Adrenal gland (tissue), 12 donors: ENCODE results near the gene ADAMTS16. TPM values are rescaled to one million over a fixed set of nuclear protein-coding genes. Genes with fewer than 3 reads are reported as not detected.
"Not testable (repeated sequence)": the region's sequence is repeated elsewhere in the genome, so short reads cannot be mapped to it uniquely, and the experiment has no call there.

Source experiments
- DNase-seq, 7 donors: peaks; one replicate each; pipeline ENCODE4 v3.0.0-alpha.2; 2019 to 2020
- H3K27ac ChIP-seq, 5 donors: fragments of 200-600 bp; sonication (generic) in 4 of 5; 1 replicate in 3 of 5; 2 replicates in 2 of 5; pipeline versions ENCODE4 v1.5.1 to v1.8.0; 2016 to 2020; ENCODE audit warnings: mild to moderate bottlenecking in 1 of 5
- H3K27me3 ChIP-seq: fragments of 200-600 bp; 2 replicates; pipeline ENCODE4 v1.8.0; 2021
- H3K36me3 ChIP-seq, 2 donors: fragments of 200-600 bp; replicated peaks in 1 of 2; 1 replicate in 1 of 2; 2 replicates in 1 of 2; pipeline versions ENCODE4 v1.5.1 to v1.8.0; 2018 to 2022
- H3K4me1 ChIP-seq, 2 donors: fragments of 200-600 bp; replicated peaks in 1 of 2; 1 replicate in 1 of 2; 2 replicates in 1 of 2; pipeline versions ENCODE4 v1.5.1 to v1.8.0; 2018 to 2021
- H3K4me3 ChIP-seq, 4 donors: fragments of 200-600 bp; sonication (generic) in 3 of 4; one replicate each; pipeline ENCODE4 v1.5.1; 2016 to 2018
- H3K9me3 ChIP-seq, 3 donors: fragments of 200-600 bp; sonication (generic) in 1 of 3; replicated peaks in 1 of 3; 1 replicate in 2 of 3; 2 replicates in 1 of 3; pipeline versions ENCODE4 v1.5.1 to v1.8.0; 2016 to 2021
- CTCF ChIP-seq, 6 experiments: fragments of 450-650 bp in 4 of 6; fragments of 200-600 bp in 2 of 6; sonication (generic) in 1 of 6; IDR thresholded peaks; 1 replicate in 5 of 6; 2 replicates in 1 of 6; pipeline versions ENCODE4 v1.5.1 to v1.8.0; 2016 to 2021; ENCODE audit warnings: antibody characterized with exemption in 6 of 6, mild to moderate bottlenecking in 2 of 6, moderate library complexity in 1 of 6
- POLR2A ChIP-seq, 2 donors: fragments of 450-650 bp; IDR thresholded peaks; one replicate each; pipeline ENCODE4 v1.6.1; 2017; ENCODE audit warnings: antibody characterized with exemption in 2 of 2, mild to moderate bottlenecking in 2 of 2, moderate library complexity in 1 of 2
- WGBS, 4 donors: extraction: QIAGEN DNeasy Blood & Tissue Kit in 2 of 4; methylation state at CpG; one replicate each; pipeline versions ENCODE4 v1.1.5 to v1.1.7; 2013 to 2017; 5-methylcytosine and 5-hydroxymethylcytosine counted together
- intact Hi-C, 2 donors: fragments of 100-400 bp; cut with DNase I; formaldehyde crosslinking; loops; one replicate each; pipeline versions ENCODE4 v1.14.1 to v1.15.0; 2022 to 2023
- polyA plus RNA-seq, 3 donors: library from polyadenylated mRNA; stranded (reverse); fragments of 200-250 nt in 2 of 3; fragments of 350-450 nt in 1 of 3; fragmentation: Illumina TruSeq in 1 of 3; extraction: RNeasy Lipid Tissue Mini Kit (QIAGEN cat#74804) in 1 of 3; gene quantifications; one replicate each; pipeline ENCODE4 v1.2.3, GENCODE V29; 2013 to 2014
- total RNA-seq, 9 donors: library from RNA; depleted of rRNA in 4 of 9; stranded (reverse); fragments of >200 nt in 4 of 9; fragments of 120-200 nt in 1 of 9; fragmentation: NEBNext Ultra II Directional in 1 of 9; extraction: Animal tissue kit (Norgen Biotek cat#: 25700) in 1 of 9; gene quantifications; one replicate each; pipeline versions ENCODE4 v1.1.0 to v1.2.4, GENCODE V29; 2013 to 2023
- donor health status: healthy with polysubstance abuse.
- donor health status: Bipolar disorder and iron deficiency.
- donor health status: DM: yes; HTN: yes; CAD: no.
- donor health status: DM: no; HTN: no; CAD: no.
- donor health status: DM: no; HTN: no; CAD: no.
- donor health status: DM: yes; HTN: yes; CAD: no.

Gene ADAMTS16
- total and polyA plus RNA-seq, 12 donors = 0.07 to 3.7 (median 0.19) TPM; not detected in 8

- intact Hi-C loops = loop anchor here in 1 of 2 donors (5.0 kb wide), 1 partner anchor 260 kb away; no protein-coding TSS in a partner anchor
- Histone ChIP-seq H3K27me3 (no peaks in the 10 kb centered on the region), H3K9me3 (no peaks in the 10 kb centered on the region), H3K36me3 (no peaks in the 10 kb centered on the region), H3K27ac (no peak overlapping the region), H3K4me3 (no peak overlapping the region), H3K4me1 (no peaks in the 10 kb centered on the region)
- DNase-seq = no peak
- TF ChIP-seq POLR2A (IDR thresholded peaks at IDR 0.05) = no peak
- TF ChIP-seq CTCF (IDR thresholded peaks at IDR 0.05) = no peak
- 81 to 93% (median 83%) methylated on average over 8 to 15 of the region's 15 CpGs for WGBS, 4 donors
These were observed 7.3 kb upstream of the ADAMTS16 start for GRCh38 chr5:5132693-5133295.

- H3K36me3 ChIP-seq = no peaks in the 10 kb centered on the region
- intact Hi-C loops = loop anchor here in 1 of 2 donors (5.0 kb wide), 1 partner anchor 262 kb away; no protein-coding TSS in a partner anchor
- no peaks in the 10 kb centered on the region for H3K9me3 ChIP-seq
- H3K4me1 ChIP-seq = no peaks in the 10 kb centered on the region
- H3K27ac ChIP-seq = no peak overlapping the region
- peaks cover 1% of the 10 kb centered on the region for H3K27me3 ChIP-seq
- TF ChIP-seq POLR2A (IDR thresholded peaks at IDR 0.05) (no peak), CTCF (IDR thresholded peaks at IDR 0.05) (no peak)
- no peak overlapping the region for H3K4me3 ChIP-seq
- no peak for DNase-seq
- WGBS, 4 donors = 92 to 97% (median 96%) methylated on average over 9 of the region's 9 CpGs
These were observed 6.0 kb upstream of the ADAMTS16 start for GRCh38 chr5:5134107-5134506.

GRCh38 chr5:5135957-5136676, 4.0 kb upstream of the ADAMTS16 start:
- TF ChIP-seq POLR2A (IDR thresholded peaks at IDR 0.05) (no peak), CTCF (IDR thresholded peaks at IDR 0.05) (no peak)

GRCh38 chr5:5137851-5138250, 2.3 kb upstream of the ADAMTS16 start:
- H3K4me3 ChIP-seq, H3K4me1 ChIP-seq, H3K27ac ChIP-seq, H3K36me3 ChIP-seq, DNase-seq, H3K9me3 ChIP-seq, intact Hi-C loops: not testable (repeated sequence)
- peaks cover 22% of the 10 kb centered on the region for H3K27me3 ChIP-seq
- 91 to 94% (median 92%) methylated on average over 8 to 21 of the region's 24 CpGs for WGBS, 4 donors

More at GRCh38 chr5:5135957-5136676, 4.0 kb upstream of the ADAMTS16 start:
- no peaks in the 10 kb centered on the region for H3K36me3 ChIP-seq
- no peaks in the 10 kb centered on the region for H3K9me3 ChIP-seq
- no peak overlapping the region for H3K4me3 ChIP-seq
- intact Hi-C loops = no loop called here
- H3K27ac ChIP-seq = no peak overlapping the region
- H3K27me3 ChIP-seq = peaks cover 19% of the 10 kb centered on the region
- DNase-seq = no peak
- peaks cover 0 to 6% of the 10 kb centered on the region in 2 donors for H3K4me1 ChIP-seq
- WGBS, 4 donors = 55 to 61% (median 57%) methylated on average over 6 to 8 of the region's 8 CpGs
